HG02885 (cell line): ENCODE data around the gene NDUFB2.
"Not testable (repeated sequence)": the region's sequence is repeated elsewhere in the genome, so short reads cannot be mapped to it uniquely, and the experiment has no call there.

Experiments
- ATAC-seq: cut with Tn5 transposase; IDR thresholded peaks from one replicate; pipeline ENCODE4 v1.9.1; 2021; ENCODE audit warnings: mild to moderate bottlenecking; ENCODE audit not compliant: unreplicated experiment, poor library complexity

The NDUFB2 gene

DNA sequence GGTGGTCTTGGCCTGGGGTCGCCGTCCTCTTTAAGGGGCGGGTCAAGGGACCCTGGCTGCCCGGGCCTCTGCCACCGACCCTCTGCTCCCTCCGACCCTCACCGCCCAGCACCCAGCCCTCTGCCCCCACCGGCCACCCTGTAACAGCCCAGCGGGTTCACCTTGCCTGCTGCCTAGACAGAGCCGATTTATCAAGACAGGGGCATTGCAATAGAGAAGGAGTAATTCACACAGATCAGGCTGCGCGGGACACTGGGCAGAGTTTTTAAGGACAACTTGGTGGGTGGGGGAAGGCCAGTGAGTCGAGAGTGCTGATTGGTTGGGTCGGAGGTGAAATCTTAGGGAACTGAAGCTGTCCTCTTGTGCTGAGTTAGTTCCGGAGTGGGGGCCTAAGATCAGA is 24.5 kb upstream of the NDUFB2 start:
- no peak for ATAC-seq

- ATAC-seq = peak; percentile 64
Observed at GRCh38 chr7:140672382-140673062, 24.0 kb upstream of the NDUFB2 start, which contains the start of gene ADCK2. TSS of gene ADCK2 (plus strand) at chr7:140672945. CDS start at chr7:140673331, 386 bp downstream.

DNA sequence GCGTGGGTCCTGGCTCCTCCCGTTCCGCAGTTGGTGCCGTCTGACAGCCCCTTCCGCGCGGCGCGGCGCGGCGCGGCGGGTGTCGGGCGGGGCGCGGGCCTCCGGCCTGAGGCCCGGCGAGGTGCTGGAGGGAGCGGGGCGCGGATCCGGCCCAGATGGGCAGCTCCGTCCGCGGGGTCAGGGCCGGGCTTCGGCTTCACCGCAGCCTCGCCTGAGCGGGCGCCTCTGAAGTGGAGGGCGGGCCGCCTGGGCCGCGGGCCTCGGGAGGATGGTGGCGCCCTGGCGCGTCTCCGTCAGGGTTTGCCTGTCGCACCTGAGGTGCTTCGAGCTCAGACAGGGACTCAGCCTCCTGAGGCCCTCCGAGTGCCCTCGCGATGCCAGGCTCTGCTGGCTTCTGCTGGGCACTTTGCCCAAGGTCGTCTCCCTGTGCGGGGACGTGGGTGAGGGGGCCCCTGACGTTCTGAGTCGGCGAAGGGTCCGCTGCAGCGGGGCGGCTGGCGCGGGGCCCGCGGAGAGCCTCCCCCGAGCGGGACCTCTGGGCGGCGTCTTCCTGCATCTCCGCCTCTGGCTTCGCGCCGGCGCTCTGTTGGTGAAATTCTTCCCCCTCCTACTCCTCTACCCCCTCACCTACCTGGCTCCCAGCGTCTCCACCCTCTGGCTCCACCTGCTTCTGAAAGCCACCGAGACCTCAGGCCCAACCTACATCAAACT is 23.3 kb upstream of the NDUFB2 start:
- peak; percentile 43 for ATAC-seq

DNA sequence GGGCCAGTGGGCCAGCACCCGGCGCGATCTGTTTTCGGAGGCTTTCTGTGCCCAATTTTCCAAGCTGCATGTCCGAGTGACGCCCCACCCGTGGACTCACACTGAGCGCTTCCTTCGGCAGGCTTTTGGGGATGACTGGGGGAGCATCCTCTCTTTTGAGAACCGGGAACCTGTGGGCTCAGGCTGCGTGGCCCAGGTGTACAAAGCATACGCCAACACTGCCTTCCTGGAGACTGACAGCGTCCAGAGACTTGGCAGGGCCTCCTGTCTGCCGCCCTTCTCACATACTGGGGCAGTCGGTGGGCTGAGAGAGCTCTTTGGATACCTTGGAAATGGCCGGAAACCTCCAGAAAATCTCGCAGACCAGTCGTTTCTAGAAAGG is 22.7 kb upstream of the NDUFB2 start:
- ATAC-seq = no peak

GRCh38 chr7:140674356-140674800 is 22.1 kb upstream of the NDUFB2 start:
- peak; percentile 21 for ATAC-seq

DNA sequence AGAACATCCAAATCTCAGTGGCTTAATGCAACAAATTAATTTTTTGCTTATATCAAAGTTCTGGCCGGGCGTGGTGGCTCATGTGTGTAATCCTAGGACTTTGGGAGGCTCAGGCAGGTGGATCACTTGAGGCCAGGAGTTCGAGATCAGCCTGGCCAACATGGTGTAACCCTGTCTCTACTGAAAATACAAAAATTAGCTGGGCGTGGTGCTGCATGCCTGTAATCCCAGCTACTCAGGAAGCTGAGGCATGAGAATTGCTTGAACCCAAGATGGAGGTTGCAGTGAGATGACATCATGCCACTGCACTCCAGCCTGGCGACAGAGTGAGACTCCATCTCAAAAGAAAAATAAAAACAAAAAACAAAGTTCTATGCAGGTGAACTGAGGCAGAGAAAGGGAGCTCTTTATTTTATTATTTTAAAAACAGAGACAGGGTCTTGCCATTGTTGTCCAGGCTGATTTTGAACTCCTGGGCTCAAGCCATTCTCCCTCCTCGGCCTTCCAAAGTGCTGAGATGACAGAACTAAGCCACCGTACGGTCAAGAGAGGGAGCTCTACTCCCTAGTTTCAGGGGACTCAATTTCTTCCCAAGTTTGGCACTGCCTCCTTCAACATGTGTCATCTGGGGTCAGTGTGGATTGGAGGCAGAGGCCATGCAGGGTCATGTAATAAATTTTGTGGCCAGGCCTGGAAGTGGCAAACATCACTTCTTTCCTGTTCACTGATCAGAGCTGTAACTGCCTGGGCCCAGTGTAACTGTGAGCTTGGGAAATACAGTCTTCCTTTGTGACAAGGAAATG is 21.4 kb upstream of the NDUFB2 start:
- ATAC-seq = no peak

DNA sequence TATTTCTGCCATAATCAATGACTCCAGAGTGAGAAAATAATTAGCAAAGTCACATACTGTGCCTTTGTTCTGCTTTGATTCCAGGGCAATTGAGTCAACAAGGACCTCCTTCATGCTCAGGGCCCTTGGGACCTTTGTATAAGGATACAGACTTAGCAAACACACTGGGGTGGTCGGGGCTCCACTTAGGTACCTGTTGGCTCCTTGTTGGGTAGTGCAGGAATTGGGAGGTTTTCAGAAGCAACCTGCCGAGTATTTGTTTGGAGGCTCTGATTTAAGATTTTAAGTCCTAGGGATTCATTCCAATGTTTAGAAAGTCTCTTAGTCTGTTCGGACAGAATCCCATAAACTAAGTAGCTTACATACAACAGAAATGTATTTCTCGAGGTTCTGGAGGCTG is 20.8 kb upstream of the NDUFB2 start:
- ATAC-seq = no peak

GRCh38 chr7:140676306-140676705 is 20.2 kb upstream of the NDUFB2 start:
- ATAC-seq = peak; percentile 67

DNA sequence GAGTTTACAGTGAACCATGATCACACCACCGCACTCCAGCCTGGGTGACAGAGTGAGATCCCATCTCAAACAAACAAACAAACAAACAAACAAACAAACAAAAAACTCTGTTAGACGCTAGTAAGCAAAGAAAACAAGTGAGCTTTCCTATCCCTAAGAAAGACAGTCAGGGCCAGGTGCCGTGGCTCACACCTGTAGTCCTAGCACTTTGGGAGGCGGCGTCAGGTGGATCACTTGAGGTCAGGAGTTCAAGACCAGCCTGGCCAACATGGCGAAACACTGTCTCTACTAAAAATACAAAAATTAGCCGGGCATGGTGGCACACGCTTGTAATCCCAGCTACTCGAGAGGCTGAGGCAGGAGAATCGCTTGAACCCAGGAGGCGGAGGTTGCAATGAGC is 19.6 kb upstream of the NDUFB2 start:
- ATAC-seq = not testable (repeated sequence)

- ATAC-seq = no peak
Observed at GRCh38 chr7:140677496-140677895, 19.0 kb upstream of the NDUFB2 start.

DNA sequence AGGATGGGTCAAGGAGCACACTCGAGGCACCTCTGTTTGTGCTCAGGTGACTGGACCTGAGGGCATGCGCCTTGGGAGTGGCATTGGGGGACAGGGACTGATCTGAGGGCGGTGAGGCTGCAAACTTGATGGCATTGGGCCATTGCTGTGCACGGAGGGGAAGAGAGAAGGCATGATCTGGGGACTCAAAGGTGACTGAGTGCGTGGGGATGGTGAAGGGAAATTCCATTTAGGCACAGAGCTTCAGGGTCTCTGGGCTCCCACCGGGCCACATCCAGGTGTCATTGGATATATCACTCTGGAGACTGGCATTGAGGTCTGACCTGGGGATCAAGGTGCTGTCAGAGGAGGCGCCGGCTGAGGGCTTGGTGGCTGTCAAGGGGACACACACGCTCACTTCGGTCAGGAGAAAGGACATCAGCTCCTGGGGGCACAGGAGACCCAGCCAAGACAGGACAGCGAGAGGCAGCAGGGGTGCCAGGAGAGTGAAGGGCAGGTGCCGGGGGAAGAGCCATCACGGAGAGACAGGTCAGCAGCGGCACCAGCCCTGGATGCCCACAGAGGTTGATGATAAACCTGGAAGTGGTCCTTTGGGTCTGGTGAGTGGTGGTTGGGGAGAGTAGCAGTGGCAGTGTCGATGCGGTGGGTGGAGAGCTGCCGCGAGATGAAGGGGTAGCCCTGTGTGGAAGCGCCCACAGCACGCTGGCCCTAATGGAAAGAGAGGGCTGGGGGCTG is 18.3 kb upstream of the NDUFB2 start:
- ATAC-seq = no peak

- no peak for ATAC-seq
Observed at GRCh38 chr7:140678816-140679130, 17.7 kb upstream of the NDUFB2 start.

DNA sequence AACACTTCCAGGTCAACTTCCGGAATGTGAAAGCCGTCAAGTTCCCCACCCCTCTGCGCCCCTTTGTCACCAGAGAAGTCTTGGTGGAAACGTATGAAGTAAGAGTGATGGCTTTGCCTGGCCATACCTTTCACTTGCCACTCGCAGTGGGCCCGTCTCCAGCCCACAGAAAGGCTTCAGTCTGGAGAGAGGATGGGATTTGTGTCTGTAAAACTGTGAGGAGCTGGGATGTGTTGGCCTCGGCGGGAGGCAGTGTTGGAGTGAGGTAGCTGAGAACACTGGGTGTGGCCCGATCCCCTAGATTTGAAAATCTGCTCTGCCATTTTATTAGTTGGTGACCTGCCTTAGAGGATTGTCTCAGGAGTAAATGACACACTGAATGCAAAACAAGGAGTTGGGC is 17.3 kb upstream of the NDUFB2 start:
- no peak for ATAC-seq

DNA sequence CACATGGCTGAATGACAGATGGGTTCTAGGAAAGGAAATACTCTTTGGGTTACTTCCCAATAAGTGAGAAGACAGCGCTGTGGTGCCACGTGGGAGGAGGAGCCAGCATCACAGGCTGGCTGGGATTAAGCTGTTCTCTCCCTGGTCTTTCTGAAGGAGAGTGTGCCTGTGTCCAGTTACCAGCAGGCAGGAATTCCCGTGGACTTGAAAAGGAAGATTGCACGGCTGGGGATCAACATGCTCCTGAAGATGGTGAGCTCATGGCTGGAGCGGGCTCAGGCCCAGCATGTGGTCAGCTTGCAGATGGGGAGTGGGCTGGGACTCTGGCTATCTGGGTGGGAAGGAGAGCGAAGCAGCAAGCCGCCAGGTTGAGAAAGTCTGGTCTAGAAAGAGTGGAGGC is 15.6 kb upstream of the NDUFB2 start:
- ATAC-seq = no peak

- no peak for ATAC-seq
Observed at GRCh38 chr7:140681766-140682165, 14.7 kb upstream of the NDUFB2 start.

DNA sequence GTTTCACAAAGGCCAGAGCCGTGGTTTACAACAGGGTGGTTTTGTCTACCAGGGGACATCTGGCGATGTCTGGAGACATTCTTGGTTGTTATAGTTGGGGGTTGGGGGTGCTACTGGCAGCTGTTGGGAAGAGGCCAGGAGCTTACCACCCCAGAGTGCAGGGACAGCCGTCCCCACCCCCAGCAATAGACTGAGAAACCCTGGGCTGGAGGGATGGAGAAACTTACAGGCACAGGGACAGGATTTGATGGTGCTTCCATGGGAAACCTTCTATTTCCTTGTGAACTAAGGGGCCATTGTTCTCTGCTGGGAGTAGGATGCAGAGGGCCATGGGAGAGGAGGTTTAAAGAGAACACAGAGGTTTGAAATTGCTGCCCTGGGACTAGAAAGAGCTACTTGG is 12.9 kb upstream of the NDUFB2 start:
- ATAC-seq = no peak

DNA sequence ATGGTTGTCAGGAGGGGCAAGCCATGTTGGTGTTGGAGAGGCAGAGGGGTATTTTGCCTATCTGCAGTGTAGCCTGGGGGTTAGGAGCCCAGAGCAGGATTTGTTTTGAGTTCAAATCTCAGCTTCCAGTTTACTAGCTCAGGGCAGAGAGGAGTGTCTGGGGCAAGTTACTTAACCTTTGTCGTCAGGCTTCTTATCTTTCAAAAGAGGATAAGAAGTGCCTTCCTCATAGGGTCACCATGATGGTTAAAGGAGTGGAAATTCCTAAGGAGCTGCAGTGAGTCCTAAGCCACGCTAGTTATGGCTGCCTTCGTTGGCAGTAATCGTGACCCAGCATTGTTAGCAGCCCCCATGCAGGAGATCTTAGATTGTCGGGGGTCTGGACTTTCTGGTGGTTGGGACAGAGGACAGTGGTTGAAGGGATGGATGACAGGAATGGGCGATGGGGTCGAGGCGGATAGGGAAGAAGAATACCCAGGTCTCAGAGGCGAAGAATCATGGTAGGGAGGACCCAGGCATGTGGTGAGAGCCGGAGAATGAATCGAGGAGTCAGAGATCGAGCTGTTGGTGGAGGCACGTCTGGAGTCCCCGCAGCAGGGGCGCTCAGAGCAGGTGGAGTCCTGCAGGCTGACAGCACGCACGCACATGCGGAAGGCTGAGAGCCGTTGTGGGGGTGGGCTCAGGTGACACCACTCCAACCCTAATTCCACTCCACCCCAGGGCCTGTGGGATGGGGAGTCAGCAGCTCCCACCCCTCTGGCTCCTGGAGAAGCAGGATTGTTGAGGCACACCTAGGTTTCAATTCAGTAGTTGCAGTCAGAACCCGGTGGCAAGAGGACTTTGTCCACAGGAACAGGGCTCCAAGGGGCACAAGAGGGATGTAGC is 12.2 kb upstream of the NDUFB2 start:
- ATAC-seq = no peak

- ATAC-seq = no peak
Observed at GRCh38 chr7:140685407-140686087, 11.0 kb upstream of the NDUFB2 start.

DNA sequence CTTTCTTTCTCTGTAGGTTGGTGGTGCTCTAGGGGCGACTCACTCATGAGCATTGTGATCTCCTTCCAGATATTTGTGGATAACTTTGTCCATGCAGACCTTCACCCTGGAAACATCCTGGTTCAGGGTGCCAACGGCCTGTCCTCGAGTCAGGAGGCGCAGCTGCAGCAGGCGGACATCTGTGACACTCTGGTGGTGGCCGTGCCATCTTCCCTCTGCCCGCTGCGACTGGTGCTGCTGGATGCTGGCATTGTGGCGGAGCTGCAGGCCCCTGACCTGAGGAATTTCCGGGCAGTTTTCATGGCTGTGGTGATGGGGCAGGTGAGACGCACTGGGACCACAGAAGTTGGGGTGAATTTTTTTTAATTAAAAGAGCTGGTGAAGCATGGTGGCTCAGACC is 9.6 kb upstream of the NDUFB2 start:
- no peak for ATAC-seq
